Colon (tissue), 2 donors: ENCODE results near the gene MYH7.

Experiments used
- FAIRE-seq: peaks from 2 replicates; lab custom pipeline; 2012; peaks lifted over from hg19 to GRCh38; lab: Jason Lieb, UNC
- donor health status: control.
- donor health status: control.

The MYH7 gene

GRCh38 chr14:23447361-23448350 lies 12.2 kb upstream of the MYH7 start:
- no peak for FAIRE-seq

GRCh38 chr14:23446291-23446851 lies 10.9 kb upstream of the MYH7 start:
- FAIRE-seq, result no peak

- FAIRE-seq, result no peak
These were observed 10.3 kb upstream of the MYH7 start for GRCh38 chr14:23445773-23446172.

GRCh38 chr14:23444314-23444713 lies 8.9 kb upstream of the MYH7 start:
- no peak for FAIRE-seq

- FAIRE-seq, result no peak
These were observed 8.4 kb upstream of the MYH7 start for GRCh38 chr14:23443881-23444280.

GRCh38 chr14:23443411-23443812 lies 8.0 kb upstream of the MYH7 start:
- no peak for FAIRE-seq

- no peak for FAIRE-seq
These were observed 7.4 kb upstream of the MYH7 start for GRCh38 chr14:23442721-23443356.

- no peak for FAIRE-seq
These were observed 5.6 kb upstream of the MYH7 start for GRCh38 chr14:23441076-23441475.

GRCh38 chr14:23439107-23439835 lies 3.8 kb upstream of the MYH7 start:
- no peak for FAIRE-seq

GRCh38 chr14:23438101-23438971 lies 2.9 kb upstream of the MYH7 start:
- no peak for FAIRE-seq

- FAIRE-seq, result no peak
These were observed 2.0 kb upstream of the MYH7 start for GRCh38 chr14:23437133-23438100.

- no peak for FAIRE-seq
These were observed 1.1 kb upstream of the MYH7 start for GRCh38 chr14:23436327-23437132.

GRCh38 chr14:23434488-23435222 lies 805 bp downstream of the MYH7 start:
- no peak for FAIRE-seq

GRCh38 chr14:23433457-23433856 lies 2.0 kb downstream of the MYH7 start:
- no peak for FAIRE-seq

GRCh38 chr14:23432946-23433345 lies 2.5 kb downstream of the MYH7 start:
- no peak for FAIRE-seq

- FAIRE-seq, result no peak
These were observed 3.1 kb downstream of the MYH7 start for GRCh38 chr14:23432102-23432925.

GRCh38 chr14:23431486-23431885 lies 4.0 kb downstream of the MYH7 start:
- FAIRE-seq, result no peak

- no peak for FAIRE-seq
These were observed 4.8 kb downstream of the MYH7 start for GRCh38 chr14:23430723-23431085.
